ENCODE results near the gene LRRC9. TPM values are rescaled to one million over a fixed set of nuclear protein-coding genes. Genes with fewer than 3 reads are reported as not detected.

LRRC9 gene
- total RNA-seq, 1 experiment from 2014 or later, result 0.77 TPM

DNA sequence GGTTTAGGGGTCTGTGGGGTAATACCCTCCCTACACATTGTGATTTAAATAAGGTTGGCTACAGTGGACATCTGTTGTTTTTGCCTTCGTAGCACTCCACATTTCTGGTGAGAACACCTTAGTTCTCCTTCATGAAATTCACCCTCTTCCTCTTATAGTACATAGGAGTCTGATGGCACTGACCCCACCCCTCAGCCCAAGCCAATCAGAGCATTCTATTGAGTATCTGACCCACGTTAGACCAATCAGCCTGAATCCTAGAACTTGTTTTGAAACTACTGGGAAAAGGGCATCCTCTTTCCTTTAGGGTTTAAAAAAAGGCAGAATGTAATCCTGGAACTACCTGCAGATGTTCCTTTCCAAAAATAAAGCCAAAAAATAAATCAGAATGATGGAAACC is 15.8 kb upstream of the LRRC9 start:
- Histone ChIP-seq H3K9me3 (ENCODE audit: control insufficient read depth, low read depth, low read length) (no peaks in the 10 kb centered on the region), H4K5ac (ENCODE audit: insufficient read length, low read depth, low read length) (no peak overlapping the region), H3T11ph (ENCODE audit: low read length) (no peak overlapping the region), H3K4ac (ENCODE audit: low read depth, low read length) (no peak overlapping the region), H2AFZ (ENCODE audit: low read length) (no peak overlapping the region), H3K23ac (ENCODE audit: insufficient read length, low read depth, low read length) (no peak overlapping the region), H3K18ac (ENCODE audit: insufficient read length, low read depth, low read length) (no peak overlapping the region), H3K79me2 (ENCODE audit: insufficient read depth, low read length) (no peaks in the 10 kb centered on the region), H2BK20ac (ENCODE audit: low read depth, low read length, poor library complexity, severe bottlenecking) (no peak overlapping the region), H3K23me2 (ENCODE audit: insufficient read length, low read depth, low read length, poor library complexity, severe bottlenecking) (no peaks in the 10 kb centered on the region), H4K91ac (ENCODE audit: insufficient read length, low read depth, low read length) (no peak overlapping the region), H2BK15ac (ENCODE audit: low read depth, low read length) (no peak overlapping the region), H3K14ac (ENCODE audit: insufficient read depth, low read length) (no peak overlapping the region), H3K9ac (ENCODE audit: extremely low read depth, insufficient read length, low read length) (no peak overlapping the region), H4K20me1 (ENCODE audit: control insufficient read depth, insufficient read depth, insufficient read length) (no peaks in the 10 kb centered on the region), H2BK120ac (ENCODE audit: low read depth, low read length, poor library complexity, severe bottlenecking) (no peak overlapping the region), H3K4me2 (ENCODE audit: insufficient read depth, insufficient read length, low read length) (no peak overlapping the region), H3K27ac (ENCODE audit: insufficient read length, low read depth, low read length) (no peak overlapping the region), H2AK5ac (ENCODE audit: insufficient read length, low read length) (no peak overlapping the region), H3K79me1 (ENCODE audit: insufficient read depth, low read depth, low read length, poor library complexity, severe bottlenecking) (no peaks in the 10 kb centered on the region), H2BK12ac (ENCODE audit: insufficient read length, low read depth, low read length) (no peak overlapping the region), H3K27me3 (ENCODE audit: insufficient read depth, low read length) (no peaks in the 10 kb centered on the region), H2BK5ac (ENCODE audit: insufficient read length, low read length) (no peak overlapping the region), H4K8ac (replicated peaks; ENCODE audit: insufficient read length, low read depth, low read length) (no peak overlapping the region), H3K56ac (ENCODE audit: insufficient read length, low read depth, low read length) (no peak overlapping the region), H3K4me1 (ENCODE audit: insufficient read depth, low read length) (no peaks in the 10 kb centered on the region)
- Mint-ChIP-seq H3K4me1 (peaks cover 6% of the 10 kb centered on the region in 2 experiments), H3K27ac (no peak overlapping the region; a peak in 1 of 7 replicates), H3K9me3 (no peaks in the 10 kb centered on the region), H3K36me3 (ENCODE audit: insufficient read depth in 1 of 3, low read depth in 3 of 3) (no peaks in the 10 kb centered on the region), H3K4me3 (no peak overlapping the region), H3K27me3 (ENCODE audit: low read depth) (no peaks in the 10 kb centered on the region; the same call in none of the 2 replicates)
- no peak for DNase-seq
- no peak for TF ChIP-seq CTCF (conservative IDR thresholded peaks at IDR 0.05)
- no CpG with 5 or more reads among the region's 2 CpGs for WGBS (ENCODE audit: extremely low coverage, insufficient read length, low lambda C conversion rate)
